DOHH2 (cell line): ENCODE data around the gene FOXF2.

Experiments
- H3F3A ChIP-seq: fragments of 200-600 bp; sonication (generic), shearing (Covaris generic); 2 replicates; pipeline ENCODE4 v1.6.0; 2016; ENCODE audit warnings: antibody characterized with exemption, mild to moderate bottlenecking; ENCODE audit not compliant: control insufficient read depth, insufficient read depth
- H3K27ac ChIP-seq: fragments of 200-600 bp; sonication (generic); 2 replicates; pipeline ENCODE4 v1.5.1; 2014; ENCODE audit warnings: low read depth, mild to moderate bottlenecking, low read length, moderate library complexity
- H3K27me3 ChIP-seq: fragments of 200-600 bp; sonication (generic); 2 replicates; pipeline ENCODE4 v1.6.1; 2014; ENCODE audit warnings: mild to moderate bottlenecking, low read length, mixed read lengths; ENCODE audit not compliant: control insufficient read depth
- H3K36me3 ChIP-seq: fragments of 200-600 bp; sonication (generic); 2 replicates; pipeline ENCODE4 v1.6.1; 2014; ENCODE audit warnings: mild to moderate bottlenecking, low read length, moderate library complexity, mixed read lengths; ENCODE audit not compliant: control insufficient read depth
- H3K4me1 ChIP-seq: fragments of 200-600 bp; sonication (generic); 2 replicates; pipeline ENCODE4 v1.6.1; 2014; ENCODE audit warnings: mild to moderate bottlenecking, low read length, mixed read lengths; ENCODE audit not compliant: control insufficient read depth
- H3K4me2 ChIP-seq: fragments of 200-600 bp; sonication (generic); 2 replicates; pipeline ENCODE4 v1.6.0; 2014; ENCODE audit warnings: mild to moderate bottlenecking, low read length, moderate library complexity
- H3K4me3 ChIP-seq: fragments of 200-600 bp; sonication (generic); 2 replicates; pipeline ENCODE4 v1.5.1; 2014; ENCODE audit warnings: mild to moderate bottlenecking, low read length, mixed read lengths
- H3K79me2 ChIP-seq: fragments of 200-600 bp; sonication (generic); 2 replicates; pipeline ENCODE4 v1.6.1; 2014; ENCODE audit warnings: mild to moderate bottlenecking, low read length, mixed read lengths; ENCODE audit not compliant: control insufficient read depth
- H3K9me2 ChIP-seq: fragments of 200-600 bp; sonication (generic); replicated peaks from 2 replicates; pipeline ENCODE4 v1.6.1; 2014; ENCODE audit warnings: mild to moderate bottlenecking, low read length, mixed read lengths; ENCODE audit not compliant: control insufficient read depth
- H3K9me3 ChIP-seq: fragments of 200-600 bp; sonication (generic); 2 replicates; pipeline ENCODE4 v1.6.1; 2014; ENCODE audit warnings: antibody characterized with exemption, low read length, mixed read lengths; ENCODE audit not compliant: control insufficient read depth, insufficient read depth
- H4K20me1 ChIP-seq: fragments of 200-600 bp; sonication (generic); 2 replicates; pipeline ENCODE4 v1.6.0; 2014; ENCODE audit warnings: low read depth, mild to moderate bottlenecking, antibody characterized with exemption, low read length, moderate library complexity; ENCODE audit not compliant: control insufficient read depth, insufficient read depth
- EZH2phosphoT487 ChIP-seq: fragments of 200-600 bp; sonication (generic); IDR thresholded peaks from 2 replicates; pipeline ENCODE4 v1.6.1; 2017; ENCODE audit warnings: borderline replicate concordance, mild to moderate bottlenecking, antibody characterized with exemption, low read length, moderate library complexity, mixed read lengths
- TF ChIP-seq, protein P1 (sequence below): fragments of 200-600 bp; sonication (generic); IDR thresholded peaks from one replicate; pipeline ENCODE4 v1.5.1; 2014; ENCODE audit warnings: antibody characterized with exemption, mild to moderate bottlenecking, low read depth, low read length; ENCODE audit not compliant: poor library complexity, severe bottlenecking

Gene FOXF2

GRCh38 chr6:1389369-1390132, at the start of gene FOXF2:
FOXF2 (plus strand) TSS chr6:1389576; CDS start chr6:1389948, 372 bp downstream.
- H3K79me2 ChIP-seq, result no peaks in the 10 kb centered on the region

GRCh38 chr6:1346101-1346500, 43.3 kb upstream of the FOXF2 start:
- Histone ChIP-seq H3K4me1 (no peaks in the 10 kb centered on the region), H3K9me3 (peaks cover 5% of the 10 kb centered on the region; the same call in 1 of the 2 replicates), H3K4me3 (no peak overlapping the region), H3K36me3 (no peaks in the 10 kb centered on the region), H3K27ac (no peak overlapping the region), H3F3A (no peaks in the 10 kb centered on the region), H3K4me2 (no peak overlapping the region), H4K20me1 (no peaks in the 10 kb centered on the region), H3K27me3 (no peaks in the 10 kb centered on the region), H3K79me2 (no peaks in the 10 kb centered on the region), H3K9me2 (no peaks in the 10 kb centered on the region)
- TF ChIP-seq, protein P1, sequence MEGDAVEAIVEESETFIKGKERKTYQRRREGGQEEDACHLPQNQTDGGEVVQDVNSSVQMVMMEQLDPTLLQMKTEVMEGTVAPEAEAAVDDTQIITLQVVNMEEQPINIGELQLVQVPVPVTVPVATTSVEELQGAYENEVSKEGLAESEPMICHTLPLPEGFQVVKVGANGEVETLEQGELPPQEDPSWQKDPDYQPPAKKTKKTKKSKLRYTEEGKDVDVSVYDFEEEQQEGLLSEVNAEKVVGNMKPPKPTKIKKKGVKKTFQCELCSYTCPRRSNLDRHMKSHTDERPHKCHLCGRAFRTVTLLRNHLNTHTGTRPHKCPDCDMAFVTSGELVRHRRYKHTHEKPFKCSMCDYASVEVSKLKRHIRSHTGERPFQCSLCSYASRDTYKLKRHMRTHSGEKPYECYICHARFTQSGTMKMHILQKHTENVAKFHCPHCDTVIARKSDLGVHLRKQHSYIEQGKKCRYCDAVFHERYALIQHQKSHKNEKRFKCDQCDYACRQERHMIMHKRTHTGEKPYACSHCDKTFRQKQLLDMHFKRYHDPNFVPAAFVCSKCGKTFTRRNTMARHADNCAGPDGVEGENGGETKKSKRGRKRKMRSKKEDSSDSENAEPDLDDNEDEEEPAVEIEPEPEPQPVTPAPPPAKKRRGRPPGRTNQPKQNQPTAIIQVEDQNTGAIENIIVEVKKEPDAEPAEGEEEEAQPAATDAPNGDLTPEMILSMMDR, result no peak
- TF ChIP-seq EZH2phosphoT487, result no peak

More at GRCh38 chr6:1389369-1390132, at the start of gene FOXF2:
- Histone ChIP-seq H3K4me1 (no peaks in the 10 kb centered on the region), H3K4me2 (no peak within 1 kb of the TSS), H3K9me3 (no peaks in the 10 kb centered on the region), H3F3A (no peaks in the 10 kb centered on the region), H4K20me1 (no peaks in the 10 kb centered on the region), H3K27ac (no peak within 1 kb of the TSS), H3K36me3 (no peaks in the 10 kb centered on the region), H3K9me2 (no peaks in the 10 kb centered on the region), H3K4me3 (no peak within 1 kb of the TSS), H3K27me3 (peaks cover 8% of the 10 kb centered on the region)
- TF ChIP-seq, protein P1, result no peak

DNA sequence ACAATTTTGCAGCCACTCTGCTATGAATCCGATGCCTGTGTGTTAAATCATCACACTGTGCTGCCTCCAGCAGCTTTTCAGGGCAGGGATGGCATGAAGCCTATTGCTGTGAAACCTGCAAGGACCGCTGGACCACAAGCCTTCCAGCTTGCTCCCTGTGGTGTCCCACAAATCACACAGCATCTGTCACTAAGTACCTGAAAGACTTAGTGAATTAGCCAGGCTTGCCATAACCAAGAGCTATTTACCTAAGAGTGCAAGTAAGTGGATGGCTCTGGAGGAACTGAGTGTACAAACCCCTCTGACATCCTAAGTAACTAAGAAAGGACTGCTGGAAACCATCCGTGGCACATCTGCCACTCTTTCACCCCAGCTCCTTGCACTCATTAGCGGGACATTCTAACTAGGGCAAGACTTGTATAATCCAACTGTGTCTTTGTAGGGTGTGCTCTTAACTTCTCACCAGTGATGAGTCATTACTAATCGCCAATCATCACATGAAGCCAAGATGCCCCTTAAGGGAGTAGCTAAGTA, 42.8 kb upstream of the FOXF2 start:
- Histone ChIP-seq H3K4me1 (no peaks in the 10 kb centered on the region), H3K4me3 (no peak overlapping the region), H3K4me2 (no peak overlapping the region), H3K27me3 (no peaks in the 10 kb centered on the region), H3F3A (no peaks in the 10 kb centered on the region), H3K9me3 (peaks cover 9% of the 10 kb centered on the region; the same call in 1 of the 2 replicates), H3K9me2 (no peaks in the 10 kb centered on the region), H3K36me3 (no peaks in the 10 kb centered on the region), H4K20me1 (no peaks in the 10 kb centered on the region), H3K79me2 (no peaks in the 10 kb centered on the region), H3K27ac (no peak overlapping the region)
- TF ChIP-seq, protein P1, result no peak
- TF ChIP-seq EZH2phosphoT487, result no peak
